Renal pelvis (tissue), 4 donors: ENCODE data around the gene CDH4. TPM values are rescaled to one million over a fixed set of nuclear protein-coding genes. Genes with fewer than 3 reads are reported as not detected.
"Not testable (repeated sequence)": the region's sequence is repeated elsewhere in the genome, so short reads cannot be mapped to it uniquely, and the experiment has no call there.

ENCODE experiments used
- DNase-seq: peaks from one replicate; pipeline ENCODE4 v3.0.0-alpha.2; 2013
- polyA plus RNA-seq, 3 donors: library from polyadenylated mRNA; unstranded; fragments of 120-200 nt; gene quantifications; one replicate each; pipeline ENCODE4 v1.2.1, GENCODE V29; 2013; ENCODE audit not compliant: insufficient read length in 3 of 3

CDH4 gene
- polyA plus RNA-seq, 3 donors: 8.4 to 9.5 (median 8.7) TPM

DNA sequence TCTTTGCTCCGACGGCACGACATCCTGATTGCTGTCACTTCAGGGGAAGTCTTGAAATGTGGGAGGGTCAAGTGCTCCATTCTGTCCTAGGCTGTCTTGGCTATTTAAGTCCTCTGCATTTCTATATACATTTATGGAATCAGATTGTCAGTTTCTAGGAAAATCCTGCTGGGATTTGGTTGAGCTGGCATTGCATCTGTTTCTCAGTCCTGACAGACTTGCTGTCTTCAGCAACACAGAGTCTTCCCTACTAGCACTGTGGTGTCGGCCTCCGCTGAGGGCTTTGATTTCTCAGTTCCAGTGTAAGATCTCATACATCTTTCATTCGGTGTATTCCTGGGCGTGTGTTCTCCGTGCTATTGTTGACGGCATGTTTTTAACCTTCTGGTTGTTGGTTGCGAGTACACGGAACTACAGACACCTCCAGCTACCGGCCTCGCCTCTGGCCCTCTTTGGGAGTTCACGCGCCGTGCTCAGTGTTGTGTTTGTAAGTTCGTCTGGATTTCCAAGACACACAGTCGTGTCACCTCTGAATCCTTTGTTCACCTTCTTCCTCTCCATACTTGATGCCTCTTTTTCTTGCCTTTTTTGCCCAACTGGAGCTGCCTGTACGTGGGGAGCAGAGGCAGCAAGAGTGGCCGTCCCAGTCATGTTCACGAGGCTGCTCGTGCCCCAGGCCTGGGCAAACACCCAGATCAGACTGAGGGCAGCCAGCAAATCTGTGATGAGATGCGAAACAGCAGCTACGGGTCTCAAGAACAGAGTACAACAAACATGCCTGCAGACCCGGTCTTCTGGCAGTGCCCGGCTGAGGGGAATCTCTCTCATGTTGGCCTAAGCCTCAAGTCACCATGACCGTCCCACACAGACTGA lies 720.8 kb downstream of the CDH4 start:
- no peak for DNase-seq

- no peak for DNase-seq
Measured at GRCh38 chr20:61973515-61974356, 721.7 kb downstream of the CDH4 start.

DNA sequence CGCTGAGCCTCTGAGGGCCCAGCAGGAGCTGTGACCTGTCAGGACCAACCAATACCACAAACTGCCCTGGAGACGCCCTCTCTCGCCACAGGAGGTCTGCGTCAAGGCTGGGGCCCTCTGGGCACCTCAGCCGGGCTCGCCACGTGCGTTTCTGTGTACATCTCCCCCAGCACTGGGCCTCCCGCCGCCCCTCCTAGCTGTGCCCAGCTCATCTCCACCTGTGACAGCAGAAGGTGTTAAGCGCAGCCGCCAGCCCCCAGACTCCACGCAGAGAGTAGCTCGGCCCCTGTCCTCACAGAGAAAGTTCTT lies 722.2 kb downstream of the CDH4 start:
- no peak for DNase-seq

DNA sequence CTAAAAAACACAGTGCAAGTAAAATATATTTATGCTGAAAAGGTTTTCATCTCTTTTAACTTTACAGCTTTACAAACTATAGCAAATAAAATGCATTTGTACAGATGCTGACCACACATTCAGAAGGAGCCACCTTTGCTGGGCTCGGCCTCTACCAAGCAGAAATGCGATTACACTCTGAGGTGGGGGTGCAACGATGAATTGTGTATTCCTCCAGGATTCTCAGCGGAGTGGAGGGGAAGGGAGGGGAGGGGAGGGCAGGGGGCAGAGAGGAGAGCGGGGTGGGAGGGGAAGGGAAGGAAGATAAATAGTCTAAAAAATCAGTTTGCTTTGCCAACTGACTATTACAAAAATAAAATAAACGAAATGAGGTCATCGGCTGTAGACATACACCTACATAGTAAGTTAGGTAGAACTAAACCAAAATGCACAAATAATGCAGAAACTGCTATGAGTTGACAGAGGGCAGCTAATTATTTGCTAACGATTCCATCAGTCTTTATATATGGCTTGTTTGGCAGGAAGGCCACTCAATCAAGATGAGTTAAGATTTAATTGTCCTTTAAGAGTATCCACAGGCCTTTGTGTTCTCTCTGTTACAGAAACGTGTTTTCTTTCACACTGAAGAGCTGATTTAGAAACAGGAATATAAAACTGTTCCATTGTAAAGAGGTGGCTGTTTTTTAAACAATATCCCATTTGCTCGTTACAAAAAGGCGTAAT lies 723.5 kb downstream of the CDH4 start:
- DNase-seq: no peak

DNA sequence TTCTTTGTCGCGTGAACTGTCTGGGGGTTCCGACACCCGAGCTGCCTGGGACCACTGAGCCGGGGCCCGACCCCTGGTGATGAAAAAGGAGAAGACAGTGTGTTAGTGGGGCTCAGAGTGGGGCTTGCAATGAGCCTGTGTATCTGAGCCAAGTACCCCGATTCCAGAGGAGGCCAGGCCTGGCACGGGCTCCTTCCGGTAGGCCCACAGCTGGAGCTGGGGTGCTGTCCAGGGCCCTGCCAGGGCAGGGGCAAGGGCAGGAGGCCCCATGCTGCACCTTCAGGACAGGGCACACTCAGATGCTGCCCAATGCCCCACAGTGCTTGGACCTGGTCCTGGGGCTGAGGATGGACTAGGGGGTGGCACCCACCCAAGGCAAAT lies 724.2 kb downstream of the CDH4 start:
- DNase-seq: no peak

DNA sequence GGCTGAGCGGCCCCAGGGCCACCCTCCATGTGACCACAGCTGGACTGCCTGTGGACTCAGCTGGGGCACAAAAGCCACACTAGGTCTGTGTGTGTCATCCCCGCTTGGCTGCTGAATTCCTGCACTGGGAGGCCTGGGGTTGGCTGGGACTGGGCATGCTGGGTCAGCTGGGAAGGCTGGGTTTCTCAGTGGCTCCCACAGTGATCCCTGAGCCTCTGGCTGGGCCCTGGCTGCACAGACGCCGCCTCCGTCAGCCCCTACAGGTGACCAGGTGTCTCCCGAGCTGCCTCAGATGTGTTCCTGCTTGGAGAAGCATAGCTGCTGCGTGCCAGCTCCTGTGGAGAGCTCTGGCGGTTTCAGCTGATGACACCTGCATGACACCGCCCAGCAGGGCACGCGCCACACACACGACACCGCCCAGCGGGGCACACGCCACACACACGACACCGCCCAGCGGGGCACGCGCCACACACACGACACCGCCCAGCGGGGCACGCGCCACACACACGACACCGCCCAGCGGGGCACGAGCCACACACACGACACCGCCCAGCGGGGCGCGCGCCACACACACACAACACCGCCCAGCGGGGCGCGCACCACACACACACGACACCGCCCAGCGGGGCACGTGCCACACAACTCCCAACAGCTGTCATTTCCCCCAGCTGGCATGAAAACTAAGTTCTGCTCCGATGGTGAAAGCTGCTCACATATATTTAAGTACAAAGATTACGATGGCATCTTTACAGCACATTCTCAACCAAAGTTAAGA lies 724.8 kb downstream of the CDH4 start:
- DNase-seq: no peak

DNA sequence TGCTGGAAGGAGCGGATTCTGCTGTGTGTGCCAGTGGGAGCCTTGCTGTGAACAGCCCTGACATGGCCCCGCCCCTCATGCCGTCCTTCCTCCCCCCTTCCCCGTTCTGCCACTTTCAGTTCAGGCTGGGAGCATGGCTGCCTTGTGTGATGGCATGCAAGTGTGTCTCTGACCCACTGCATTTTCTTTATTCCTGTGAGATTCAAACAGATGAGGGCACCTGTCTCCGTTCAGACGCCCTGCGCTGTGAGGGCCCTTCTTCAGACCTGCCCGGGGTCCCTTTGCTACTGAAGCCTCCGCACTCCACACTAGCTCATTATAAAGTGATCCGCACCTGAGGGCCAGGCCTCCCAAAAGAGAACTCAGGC lies 725.3 kb downstream of the CDH4 start:
- no peak for DNase-seq

DNA sequence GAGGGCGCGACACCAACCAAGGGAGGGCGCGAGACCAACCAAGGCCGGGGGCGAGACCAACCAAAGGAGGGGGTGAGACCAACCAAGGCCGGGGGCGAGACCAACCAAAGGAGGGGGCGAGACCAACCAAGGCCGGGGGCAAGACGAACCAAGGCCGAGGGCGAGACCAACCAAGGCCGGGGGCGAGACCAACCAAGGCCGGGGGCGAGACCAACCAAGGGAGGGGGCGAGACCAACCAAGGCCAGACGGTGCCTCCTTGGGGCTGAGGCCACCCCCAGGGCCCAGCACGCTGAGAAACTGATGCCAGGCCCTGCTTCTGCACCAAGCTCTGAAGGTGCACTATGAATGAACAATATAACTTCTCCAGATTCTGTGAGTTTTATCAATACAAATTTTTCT lies 726.4 kb downstream of the CDH4 start:
- no peak for DNase-seq

GRCh38 chr20:61979090-61979489 lies 727.0 kb downstream of the CDH4 start:
- DNase-seq: no peak

DNA sequence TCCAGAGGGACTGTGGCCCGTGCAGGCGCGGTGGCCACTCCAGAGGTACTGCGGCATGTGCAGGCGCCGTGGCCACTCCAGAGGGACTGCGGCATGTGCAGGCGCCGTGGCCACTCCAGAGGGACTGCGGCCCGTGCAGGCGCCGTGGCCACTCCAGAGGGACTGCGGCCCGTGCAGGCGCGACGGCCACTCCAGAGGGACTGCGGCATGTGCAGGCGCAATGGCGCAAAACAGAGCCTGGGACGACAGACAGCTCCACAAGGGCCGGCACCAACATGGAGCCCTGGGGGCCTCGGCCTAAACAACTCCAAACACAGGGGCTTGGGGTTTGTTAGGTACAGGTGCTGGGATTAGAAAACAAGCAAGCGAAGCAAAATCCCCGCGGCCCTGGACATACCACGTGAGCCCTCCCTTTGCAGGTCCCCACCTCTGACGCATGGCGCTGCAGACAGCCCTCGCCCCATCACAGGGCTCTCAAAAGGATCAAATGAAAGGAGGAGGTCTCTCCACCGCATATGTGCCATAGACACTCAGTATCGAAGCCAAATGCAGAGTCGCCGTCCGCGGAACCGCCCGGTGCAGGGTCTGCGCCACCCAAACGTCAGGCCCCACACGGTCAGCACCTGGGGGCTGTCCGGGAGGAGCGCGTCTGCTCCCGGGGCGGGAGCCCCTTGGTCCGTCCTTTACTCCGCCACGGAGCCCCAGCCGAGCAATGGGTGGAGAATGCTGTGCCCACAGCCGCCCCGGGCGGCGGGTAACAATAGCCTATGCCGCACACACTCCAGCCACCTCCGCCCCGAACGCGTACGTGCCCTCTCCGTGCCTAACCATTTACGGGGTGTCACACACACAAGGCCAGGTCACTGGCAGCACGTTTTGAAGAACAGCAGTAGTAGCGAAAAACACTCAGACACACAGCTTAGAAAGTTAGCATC lies 727.9 kb downstream of the CDH4 start:
- DNase-seq: no peak

DNA sequence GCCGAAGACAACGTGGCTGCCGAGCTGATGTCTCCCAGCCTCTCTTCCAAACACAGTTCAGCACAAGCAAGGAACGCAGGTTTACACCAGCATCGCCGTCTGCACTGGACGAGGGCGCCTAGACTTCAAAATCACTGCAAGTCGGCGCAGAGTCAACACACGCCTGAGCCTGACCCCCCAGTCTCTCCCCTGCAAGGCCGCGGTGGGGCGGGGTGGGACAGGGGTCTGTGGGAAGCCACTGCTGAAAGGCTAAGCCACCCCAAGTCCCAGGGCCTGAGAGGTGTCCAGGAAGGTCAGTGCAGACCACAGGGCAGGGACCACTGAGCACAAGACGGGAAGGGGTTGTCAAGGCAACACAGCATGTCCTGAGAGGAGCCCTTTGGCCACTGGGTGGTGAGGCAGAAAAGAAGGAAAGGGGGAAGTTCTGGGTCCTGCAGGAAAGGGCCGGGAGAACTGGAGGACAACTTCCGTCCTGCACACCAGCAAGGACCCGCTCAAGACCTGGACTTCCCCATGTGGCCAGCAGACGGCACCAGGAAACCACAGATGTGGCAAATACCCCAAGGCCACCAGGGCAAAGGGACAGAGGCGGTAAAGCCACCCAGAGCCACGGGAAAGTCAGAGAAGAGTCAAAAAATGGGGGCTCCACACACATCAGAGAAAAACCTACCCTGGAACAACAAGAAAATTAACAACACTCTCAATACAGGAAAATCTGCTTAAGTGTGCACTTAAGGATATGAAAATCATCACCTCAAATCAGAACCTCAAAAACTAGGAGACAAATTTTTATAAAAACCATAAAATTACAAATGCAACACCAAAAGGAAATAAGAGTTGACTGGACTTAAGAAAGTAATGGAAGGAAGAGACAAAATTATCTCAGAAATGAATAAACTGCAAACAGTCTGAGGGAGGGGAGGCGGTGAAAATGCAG lies 728.9 kb downstream of the CDH4 start:
- no peak for DNase-seq

GRCh38 chr20:61981691-61982090 lies 729.6 kb downstream of the CDH4 start:
- DNase-seq: not testable (repeated sequence)

GRCh38 chr20:61982191-61982950 lies 730.3 kb downstream of the CDH4 start:
- no peak for DNase-seq

GRCh38 chr20:61982951-61983315 lies 730.9 kb downstream of the CDH4 start:
- no peak for DNase-seq

DNA sequence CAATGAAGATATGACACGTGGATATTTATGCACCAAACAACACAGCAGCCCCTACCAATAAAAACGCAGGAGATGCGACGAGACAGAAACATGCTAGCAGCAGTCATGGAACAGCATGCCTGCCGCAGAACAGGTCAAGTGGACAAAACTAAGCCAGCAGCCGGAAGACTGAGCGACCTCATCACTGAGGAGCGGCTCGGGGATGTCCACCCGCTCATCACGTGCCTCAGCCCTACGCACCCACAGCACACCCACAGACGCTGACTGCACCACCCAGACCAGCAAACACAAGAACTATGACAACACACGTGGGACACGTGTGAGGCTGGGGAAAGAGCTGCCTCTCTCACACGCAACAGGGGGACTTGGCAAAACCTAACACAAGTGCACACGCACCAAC lies 731.9 kb downstream of the CDH4 start:
- no peak for DNase-seq

- not testable (repeated sequence) for DNase-seq
Measured at GRCh38 chr20:61984431-61984830, 732.4 kb downstream of the CDH4 start.

DNA sequence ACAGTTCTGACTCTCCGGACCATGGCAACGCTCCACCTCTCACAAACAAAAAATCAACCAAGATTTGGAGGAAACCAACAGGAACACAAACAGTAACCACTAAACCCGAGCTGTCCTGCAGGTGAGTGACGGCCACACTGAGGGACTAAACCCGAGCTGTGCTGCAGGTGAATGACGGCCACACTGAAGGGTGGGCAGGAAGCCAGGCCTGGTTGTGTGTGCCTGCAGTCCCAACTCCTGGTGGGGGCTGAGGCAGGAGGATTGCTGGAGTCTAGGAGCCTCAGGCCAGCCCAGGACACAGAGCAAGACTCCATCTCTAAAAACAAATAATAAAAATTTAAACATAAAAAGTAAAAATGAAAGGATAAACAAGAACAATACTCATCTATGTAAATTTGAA lies 733.0 kb downstream of the CDH4 start:
- no peak for DNase-seq

GRCh38 chr20:61986762-61987321 lies 734.8 kb downstream of the CDH4 start:
- DNase-seq: no peak

- DNase-seq: no peak
Measured at GRCh38 chr20:61988665-61989064, 736.6 kb downstream of the CDH4 start.
